HG02870 (cell line): ENCODE data around the gene PRKAR2A.
"Not testable (repeated sequence)": the region's sequence is repeated elsewhere in the genome, so short reads cannot be mapped to it uniquely, and the experiment has no call there.

ENCODE experiments used
- ATAC-seq: cut with Tn5 transposase; IDR thresholded peaks from one replicate; pipeline ENCODE4 v1.9.1; 2021; ENCODE audit warnings: mild to moderate bottlenecking, moderate library complexity; ENCODE audit not compliant: unreplicated experiment

PRKAR2A gene

GRCh38 chr3:48845170-48845569 lies 2.5 kb downstream of the PRKAR2A start:
- ATAC-seq: no peak

DNA sequence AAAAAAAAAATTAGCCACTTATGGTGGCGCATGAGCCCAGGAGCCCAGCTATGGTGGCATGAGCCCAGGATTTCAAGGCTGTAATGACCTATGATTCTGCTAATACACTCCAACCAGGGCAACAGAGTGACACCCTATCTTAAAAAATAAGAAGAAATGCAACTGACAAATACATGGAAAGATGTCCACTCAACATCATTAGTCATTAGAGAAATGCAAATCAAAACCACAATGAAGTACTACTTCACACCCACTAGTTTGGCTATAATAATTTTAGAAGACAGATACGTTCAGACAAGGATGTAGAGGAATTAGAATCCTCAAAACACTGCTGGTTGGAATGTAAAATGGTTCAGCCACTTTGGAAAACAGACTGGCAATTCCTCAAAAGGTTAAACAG lies 10.5 kb downstream of the PRKAR2A start:
- no peak for ATAC-seq

GRCh38 chr3:48835650-48836366 lies 11.9 kb downstream of the PRKAR2A start:
- no peak for ATAC-seq

- ATAC-seq: no peak
These were observed 15.0 kb downstream of the PRKAR2A start for GRCh38 chr3:48832684-48833083.

DNA sequence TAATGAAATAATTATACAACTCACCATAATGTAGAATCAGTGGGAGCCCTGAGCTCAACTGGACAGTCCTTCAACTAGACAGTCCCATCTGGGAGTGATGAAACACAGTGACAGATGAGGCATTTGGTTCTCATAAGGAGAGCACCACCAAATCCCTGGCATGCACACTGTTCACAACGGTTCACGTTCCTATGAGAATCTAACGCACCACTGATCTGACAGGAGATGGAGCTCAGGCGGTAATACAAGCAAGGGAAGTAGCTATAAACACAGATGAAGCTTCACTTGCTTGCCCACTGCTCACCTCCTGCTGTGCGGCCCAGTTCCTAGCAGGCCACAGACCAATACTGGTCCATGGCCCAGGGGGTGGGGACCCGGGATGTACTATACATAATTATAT lies 17.0 kb downstream of the PRKAR2A start:
- no peak for ATAC-seq

- not testable (repeated sequence) for ATAC-seq
These were observed 18.1 kb downstream of the PRKAR2A start for GRCh38 chr3:48829525-48829924.

DNA sequence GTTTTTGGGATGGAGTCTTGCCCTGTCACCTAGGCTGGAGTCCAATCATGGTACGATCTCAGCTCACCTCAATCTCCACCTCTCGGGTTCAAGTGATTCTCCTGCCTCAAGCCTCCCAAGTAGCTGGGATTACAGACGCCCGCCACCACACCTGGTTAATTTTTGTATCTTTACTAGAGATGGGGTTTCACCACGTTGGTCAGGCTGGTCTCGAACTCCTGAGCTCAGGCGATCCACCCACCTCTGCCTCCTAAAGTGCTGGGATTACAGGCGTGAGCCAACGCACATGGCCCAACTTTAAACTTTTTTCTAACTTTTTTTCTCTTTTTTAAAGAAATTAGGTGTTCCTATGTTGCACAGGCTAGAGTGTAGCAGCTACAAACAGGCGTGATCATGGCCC lies 19.8 kb downstream of the PRKAR2A start:
- not testable (repeated sequence) for ATAC-seq

DNA sequence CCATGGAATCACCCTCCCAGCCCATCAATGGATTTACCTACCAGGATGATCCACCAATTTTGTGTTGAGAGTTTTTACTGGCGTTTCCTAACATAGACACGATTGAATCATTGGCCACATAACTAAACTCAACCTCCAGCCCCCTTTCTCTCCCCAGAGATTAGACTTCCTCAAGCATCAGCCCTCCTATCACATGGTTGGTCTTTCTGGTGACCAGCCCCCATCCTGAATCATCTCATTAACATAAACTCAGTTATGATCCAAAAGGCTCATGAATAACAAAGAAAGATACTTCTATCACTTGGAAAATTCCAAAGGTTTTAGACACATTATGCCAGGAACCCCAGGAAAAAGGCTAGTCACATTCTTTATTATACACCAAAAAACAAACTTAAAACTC lies 21.2 kb downstream of the PRKAR2A start:
- ATAC-seq: no peak

GRCh38 chr3:48820612-48821324 lies 26.9 kb downstream of the PRKAR2A start:
- no peak for ATAC-seq

DNA sequence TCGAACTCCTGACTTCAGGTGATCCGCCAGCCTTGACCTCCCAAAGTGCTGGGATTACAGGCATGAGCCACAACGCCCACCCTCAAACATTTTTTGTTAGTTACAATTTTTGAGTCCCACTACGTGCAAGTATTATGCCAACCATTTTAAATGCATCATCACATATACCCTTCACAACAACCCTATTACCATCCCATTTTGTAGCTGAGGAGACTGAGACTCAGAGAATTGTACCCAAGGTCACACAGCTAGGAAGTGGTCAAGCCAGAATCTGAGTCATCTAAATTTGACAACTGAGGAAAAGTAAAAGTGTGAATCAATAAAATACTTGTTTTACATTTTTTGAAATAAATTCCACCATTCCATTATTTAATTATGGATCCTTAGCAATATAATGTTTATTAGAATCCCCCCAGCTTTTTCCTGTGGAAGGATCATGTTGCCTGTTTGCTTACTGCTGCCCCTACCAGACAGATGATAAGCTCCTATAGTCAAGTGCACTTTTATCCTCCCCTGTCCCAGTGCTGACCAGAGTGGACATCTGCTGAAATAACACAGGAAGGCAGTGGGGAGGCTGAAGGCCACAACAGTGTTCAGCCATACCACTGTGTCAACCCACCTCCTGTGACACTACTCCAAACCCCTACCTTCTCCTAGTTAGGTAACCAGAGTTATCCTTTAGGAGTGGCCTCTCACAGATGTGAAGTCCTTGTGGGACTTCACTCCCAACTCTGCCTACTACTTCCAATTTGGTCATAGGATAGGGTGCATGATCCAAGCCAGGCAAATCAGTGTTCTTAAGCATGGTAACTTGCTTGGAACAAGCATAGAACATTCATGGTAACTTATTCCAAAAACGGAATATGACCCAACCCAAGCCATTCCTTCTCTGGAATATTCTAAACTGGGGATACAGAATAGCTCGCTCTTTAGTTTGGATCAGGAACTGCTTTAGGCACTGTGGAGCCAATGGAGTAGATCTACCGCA lies 28.1 kb downstream of the PRKAR2A start:
- ATAC-seq: no peak

- no peak for ATAC-seq
These were observed 36.1 kb downstream of the PRKAR2A start for GRCh38 chr3:48811524-48811923.

DNA sequence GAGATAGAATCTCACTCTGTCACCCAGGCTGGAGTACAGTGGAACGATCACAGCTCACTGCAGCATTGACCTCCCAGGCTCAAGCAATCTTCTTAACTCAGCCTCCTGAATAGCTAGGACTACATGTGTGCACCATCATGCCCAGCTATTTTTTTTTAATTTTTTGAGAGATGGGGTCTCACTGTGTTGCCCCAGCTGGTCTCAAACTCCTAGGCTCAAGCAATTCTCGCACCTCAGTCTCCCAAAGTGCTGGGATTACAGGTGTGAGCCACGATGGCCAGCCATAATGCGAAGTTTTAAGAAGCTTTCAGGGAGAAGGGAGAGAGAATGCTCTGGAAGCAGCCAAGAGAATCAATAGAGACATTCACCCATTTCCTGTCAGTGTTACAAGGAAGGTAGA lies 42.7 kb downstream of the PRKAR2A start:
- ATAC-seq: no peak

DNA sequence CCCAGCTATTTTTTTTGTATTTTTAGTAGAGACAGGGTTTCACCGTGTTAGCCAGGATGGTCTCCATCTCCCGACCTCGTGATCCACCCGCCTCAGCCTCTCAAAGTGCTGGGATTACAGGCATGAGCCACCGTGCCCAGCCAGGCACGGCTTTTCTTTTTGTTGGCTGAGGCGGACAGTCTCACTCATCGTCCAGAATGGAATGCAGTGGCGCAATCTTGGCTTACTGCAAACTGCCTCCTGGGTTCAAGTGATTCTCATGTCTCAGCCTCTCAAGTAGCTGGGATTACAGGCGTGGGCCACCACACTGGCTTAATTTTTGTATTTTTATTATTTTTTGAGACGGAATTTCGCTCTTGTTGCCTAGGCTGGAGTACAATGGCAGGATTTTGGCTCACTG lies 46.8 kb downstream of the PRKAR2A start:
- not testable (repeated sequence) for ATAC-seq

GRCh38 chr3:48798998-48799397 lies 48.7 kb downstream of the PRKAR2A start:
- no peak for ATAC-seq

DNA sequence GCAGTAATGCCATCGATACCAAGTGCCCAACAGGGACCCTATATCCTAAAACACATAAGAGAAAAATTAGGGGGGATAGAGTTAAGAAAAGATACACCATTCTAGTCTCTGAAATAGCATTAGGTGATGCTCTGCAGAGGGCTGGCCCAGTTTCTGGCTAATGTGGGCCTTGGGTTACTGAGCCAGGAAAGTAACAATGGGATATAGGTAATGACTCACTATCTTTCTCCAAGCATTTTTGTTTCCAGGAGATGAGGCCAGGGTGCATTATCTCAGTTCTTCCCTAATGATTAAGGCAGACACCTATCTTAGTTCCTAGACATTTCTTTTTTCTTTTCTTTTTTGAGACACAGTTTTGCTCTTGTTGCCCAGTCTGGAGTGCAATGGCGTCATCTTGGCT lies 50.0 kb downstream of the PRKAR2A start:
- no peak for ATAC-seq

DNA sequence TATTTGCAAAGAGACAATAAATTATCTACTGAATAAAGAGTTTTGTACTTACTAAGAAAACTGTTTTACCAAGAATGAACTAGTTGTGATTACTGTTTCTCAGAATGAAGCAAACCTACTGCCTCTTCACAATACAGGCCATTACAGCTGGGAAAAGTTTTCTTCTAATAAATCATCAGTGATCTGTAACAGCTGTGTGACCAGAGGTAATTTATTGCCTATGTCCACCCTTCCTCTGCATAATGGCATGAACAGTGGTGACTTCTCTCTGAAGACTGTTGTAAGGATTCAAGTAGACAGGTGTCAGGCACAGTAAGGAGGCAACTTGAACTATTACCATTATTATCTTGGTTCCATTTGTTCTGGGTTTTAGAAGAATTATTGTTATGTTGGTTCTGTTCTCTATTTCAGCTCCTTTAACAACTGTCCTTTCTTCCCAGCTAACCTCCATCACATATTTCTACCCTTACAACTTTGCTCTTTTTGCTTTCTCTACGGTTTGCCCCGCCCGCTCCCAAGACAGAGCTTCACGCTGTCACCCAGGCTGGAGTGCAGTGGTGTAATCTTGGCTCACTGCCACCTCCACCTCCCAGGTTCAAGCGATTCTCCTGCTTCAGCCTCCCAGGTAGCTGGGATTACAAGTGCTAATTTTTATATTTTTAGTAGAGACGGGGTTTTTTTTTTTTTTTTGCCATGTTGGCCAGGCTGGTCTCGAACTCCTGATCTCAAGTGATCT lies 51.5 kb downstream of the PRKAR2A start:
- no peak for ATAC-seq

DNA sequence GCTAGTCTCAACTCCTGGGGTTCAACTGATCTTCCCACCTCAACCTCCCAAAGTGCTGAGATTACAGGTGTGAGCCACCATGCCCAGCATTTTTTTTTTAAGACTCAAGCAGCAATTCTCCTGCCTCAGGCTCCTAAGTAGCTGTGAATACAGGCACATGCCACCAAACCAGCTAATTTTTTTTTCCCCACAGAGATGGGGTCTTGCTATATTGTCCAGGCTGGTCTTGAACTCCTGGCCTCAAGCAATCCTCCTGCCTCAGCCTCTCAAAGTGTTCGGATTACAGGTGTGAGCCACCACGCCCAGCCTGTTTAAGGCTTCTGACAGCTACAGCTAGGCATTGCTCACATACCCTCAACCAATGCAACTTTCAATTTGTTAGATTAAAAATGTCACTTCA lies 54.2 kb downstream of the PRKAR2A start:
- not testable (repeated sequence) for ATAC-seq

DNA sequence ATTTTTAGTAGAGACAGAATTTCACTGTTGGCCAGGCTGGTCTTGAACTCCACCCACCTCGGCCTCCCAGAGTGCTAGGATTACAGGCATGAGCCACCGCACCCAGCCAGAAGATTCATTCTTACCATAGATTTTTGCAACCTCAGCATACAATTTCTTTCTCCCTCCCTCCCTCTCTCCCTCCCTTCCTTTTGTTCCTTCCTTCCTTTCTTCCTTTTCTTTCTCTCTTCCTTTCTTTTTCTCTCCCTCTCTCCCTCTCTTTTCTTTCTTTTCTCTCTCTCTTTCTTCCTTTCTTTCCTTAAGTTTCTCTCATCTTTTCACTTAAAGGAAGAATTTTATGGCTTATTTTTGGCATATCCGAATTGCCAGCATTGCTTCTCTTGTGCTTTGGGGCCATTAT lies 58.0 kb downstream of the PRKAR2A start:
- no peak for ATAC-seq

GRCh38 chr3:48788544-48789162 lies 59.0 kb downstream of the PRKAR2A start:
- no peak for ATAC-seq

DNA sequence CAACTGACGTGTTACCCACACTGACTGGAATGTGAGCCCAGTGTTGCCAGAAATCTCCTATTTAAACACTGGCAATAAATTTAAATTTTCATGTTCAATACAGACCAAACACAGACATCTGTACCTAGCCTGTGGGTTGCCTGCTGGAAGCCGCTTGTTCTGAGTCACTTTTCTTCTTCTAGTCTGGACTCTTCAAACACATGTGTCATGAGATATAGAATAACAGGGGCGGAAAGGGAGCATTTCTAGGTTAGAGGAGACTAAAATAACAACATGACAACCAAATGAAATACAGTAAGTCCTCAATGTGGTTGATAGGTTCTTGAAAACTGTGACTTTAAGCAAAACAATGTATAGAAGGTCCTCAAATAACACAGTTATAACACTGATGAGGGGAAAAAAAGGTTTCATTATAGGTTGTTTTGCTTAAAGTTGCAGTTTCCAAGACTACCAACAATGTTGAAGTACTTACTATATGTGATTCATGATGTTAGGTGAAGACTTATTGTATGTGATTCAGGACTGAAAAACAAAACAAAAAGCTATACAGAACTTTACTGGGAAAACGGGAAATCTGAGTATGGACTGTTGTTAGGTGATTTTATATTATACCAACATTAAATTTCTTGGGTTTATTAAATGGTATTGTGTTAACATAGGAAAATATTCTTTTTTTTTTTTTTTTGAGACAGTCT lies 63.1 kb downstream of the PRKAR2A start:
- ATAC-seq: no peak
